SHP77 (cell line): ENCODE results near the gene PDE9A.
"Not testable (repeated sequence)": the region's sequence is repeated elsewhere in the genome, so short reads cannot be mapped to it uniquely, and the experiment has no call there.

Source experiments
- DNase-seq, 2 experiments: peaks; one replicate each; lab custom pipeline; 2025; lab: John Stamatoyannopoulos, UW

PDE9A gene

GRCh38 chr21:42798106-42798505, 144.7 kb downstream of the PDE9A start:
- DNase-seq, result no peak

GRCh38 chr21:42799516-42799915, 146.1 kb downstream of the PDE9A start:
- DNase-seq, result no peak

- DNase-seq, result no peak
These were observed 146.5 kb downstream of the PDE9A start for GRCh38 chr21:42799948-42800347.

- not testable (repeated sequence) for DNase-seq
These were observed 148.2 kb downstream of the PDE9A start for GRCh38 chr21:42801616-42802015.

GRCh38 chr21:42806509-42807140, 153.2 kb downstream of the PDE9A start:
- DNase-seq, result no peak

GRCh38 chr21:42807293-42807895, 154.0 kb downstream of the PDE9A start:
- not testable (repeated sequence) for DNase-seq

GRCh38 chr21:42807938-42808613, 154.7 kb downstream of the PDE9A start:
- no peak for DNase-seq

- no peak for DNase-seq
These were observed 155.8 kb downstream of the PDE9A start for GRCh38 chr21:42809171-42809570.

GRCh38 chr21:42809577-42810475, 156.4 kb downstream of the PDE9A start:
- no peak for DNase-seq

- no peak for DNase-seq
These were observed 158.5 kb downstream of the PDE9A start for GRCh38 chr21:42811960-42812359.

- DNase-seq, result not testable (repeated sequence)
These were observed 159.3 kb downstream of the PDE9A start for GRCh38 chr21:42812528-42813241.

GRCh38 chr21:42815217-42815616, 161.8 kb downstream of the PDE9A start:
- no peak for DNase-seq

GRCh38 chr21:42818328-42818749, 164.9 kb downstream of the PDE9A start:
- peak in 1 of 2 experiments; percentile 21 for DNase-seq

GRCh38 chr21:42819861-42820615, 166.6 kb downstream of the PDE9A start:
- no peak for DNase-seq

GRCh38 chr21:42820616-42821465, 167.4 kb downstream of the PDE9A start:
- DNase-seq, result peak; percentile 25 to 47
